Activated CD4-positive, alpha-beta memory T cell treated with anti-CD3 and anti-CD28 coated beads, Interleukin-2, amount 10 ng/mL, durations not matched to agents 7 days and 5 days (primary cell): ENCODE measurements around the gene RIMBP2. TPM values are rescaled to one million over a fixed set of nuclear protein-coding genes. Genes with fewer than 3 reads are reported as not detected.

Experiments used
- CTCF ChIA-PET: fragments of 350-600 bp; sonication (Branson Sonifier 250); formaldehyde crosslinking; loops from one replicate; lab custom pipeline; 2021; ENCODE audit warnings: antibody characterized with exemption, inconsistent platforms; lab: Charles Lee
- POLR2A ChIA-PET: fragments of 350-600 bp; sonication (Branson Sonifier 250); formaldehyde crosslinking; loops from one replicate; lab custom pipeline; 2021; ENCODE audit warnings: antibody characterized with exemption; lab: Charles Lee
- DNase-seq: peaks from one replicate; pipeline ENCODE4 v3.0.0-alpha.2; 2020
- H3K27ac Mint-ChIP-seq: one replicate; pipeline ENCODE4 v1.8.0; 2021; ENCODE audit warnings: mild to moderate bottlenecking, mixed read lengths
- H3K27me3 Mint-ChIP-seq: one replicate; pipeline ENCODE4 v1.8.0; 2021; ENCODE audit warnings: mixed read lengths
- H3K36me3 Mint-ChIP-seq: one replicate; pipeline ENCODE4 v1.8.0; 2021; ENCODE audit warnings: low read depth, mixed read lengths
- H3K4me1 Mint-ChIP-seq: one replicate; pipeline ENCODE4 v1.8.0; 2021; ENCODE audit warnings: mixed read lengths
- H3K4me3 Mint-ChIP-seq: one replicate; pipeline ENCODE4 v1.8.0; 2021; ENCODE audit warnings: mild to moderate bottlenecking, mixed read lengths
- H3K9me3 Mint-ChIP-seq: one replicate; pipeline ENCODE4 v1.8.0; 2021; ENCODE audit warnings: mixed read lengths
- total RNA-seq, 2 experiments: library from RNA; stranded (reverse); gene quantifications; one replicate each; pipeline ENCODE4 v1.2.3, GENCODE V29; 2021

Gene RIMBP2
- total RNA-seq, 2 experiments from 2014 or later, result not detected

- H3K4me3 Mint-ChIP-seq, result no peak overlapping the region
- CTCF ChIA-PET, result no interaction called here
- H3K4me1 Mint-ChIP-seq, result no peaks in the 10 kb centered on the region
These were observed 177.6 kb downstream of the RIMBP2 start for GRCh38 chr12:130538343-130539095.

DNA sequence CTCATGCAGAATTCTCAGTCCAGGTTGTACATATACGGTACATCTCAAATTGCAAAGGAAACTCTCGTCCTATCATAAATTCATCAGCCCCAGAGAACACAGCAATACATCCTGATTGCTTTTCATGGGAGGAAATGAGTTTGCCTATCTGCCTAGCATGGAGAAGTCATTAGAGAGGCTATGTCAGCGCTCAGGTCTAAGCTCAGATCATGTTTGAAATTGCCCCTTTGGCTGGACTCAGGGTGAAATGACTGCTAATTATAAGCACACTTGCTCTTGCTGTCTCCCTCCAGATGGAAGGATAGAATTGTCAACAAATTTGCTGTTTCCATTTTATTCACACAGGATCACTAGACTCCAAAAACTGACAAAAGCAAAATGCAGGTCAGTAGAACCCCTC, 178.4 kb downstream of the RIMBP2 start:
- ChIA-PET POLR2A (no interaction called here), CTCF (no interaction called here)
- H3K27me3 Mint-ChIP-seq, result no peaks in the 10 kb centered on the region
- H3K4me3 Mint-ChIP-seq, result no peak overlapping the region
- H3K36me3 Mint-ChIP-seq, result no peaks in the 10 kb centered on the region
- H3K27ac Mint-ChIP-seq, result no peak overlapping the region
- no peaks in the 10 kb centered on the region for H3K4me1 Mint-ChIP-seq
- no peak for DNase-seq
- peaks cover 13% of the 10 kb centered on the region for H3K9me3 Mint-ChIP-seq

More at GRCh38 chr12:130538343-130539095, 177.6 kb downstream of the RIMBP2 start:
- Mint-ChIP-seq H3K27ac (no peak overlapping the region), H3K36me3 (no peaks in the 10 kb centered on the region), H3K27me3 (no peaks in the 10 kb centered on the region), H3K9me3 (peaks cover 13% of the 10 kb centered on the region)
- POLR2A ChIA-PET, result no interaction called here
- no peak for DNase-seq

DNA sequence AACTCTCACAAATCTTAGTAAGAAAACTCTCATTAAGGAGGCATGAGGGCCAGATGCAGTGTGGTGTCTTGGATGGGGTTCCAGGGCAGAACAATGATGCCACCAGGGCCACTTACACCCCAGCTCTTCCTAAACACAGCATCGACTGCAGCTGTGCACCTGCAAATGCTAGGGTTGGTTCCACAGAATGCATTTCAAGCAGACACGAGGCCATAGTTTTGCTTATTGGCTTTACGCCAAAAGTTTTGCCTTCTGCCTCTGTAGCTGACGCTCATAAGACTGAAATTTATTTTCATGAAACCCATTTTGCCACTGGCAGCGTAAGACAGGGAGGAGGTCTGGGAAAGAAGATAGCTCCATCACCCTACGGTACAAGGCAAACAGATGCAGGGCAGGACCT, 179.0 kb downstream of the RIMBP2 start:
- CTCF ChIA-PET, result no interaction called here

DNA sequence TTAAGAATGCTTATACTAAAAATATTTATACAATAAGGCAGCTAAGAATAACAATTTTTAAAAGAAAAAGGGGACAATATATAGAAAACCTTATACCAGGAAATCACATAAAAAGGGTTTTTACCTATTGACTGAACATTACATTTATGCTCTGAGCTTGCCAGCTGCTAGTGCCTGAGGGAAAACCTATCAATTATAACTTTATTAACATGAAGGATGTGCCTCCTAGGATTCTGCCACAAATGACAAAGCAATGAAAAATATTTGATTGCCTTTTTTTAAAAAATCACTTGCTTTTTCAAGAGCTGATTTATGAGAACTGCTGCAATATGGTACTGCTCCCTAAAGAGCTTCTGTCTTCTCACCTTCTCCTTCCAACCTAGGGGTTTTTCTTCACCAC, 185.7 kb downstream of the RIMBP2 start:
- no peaks in the 10 kb centered on the region for H3K27me3 Mint-ChIP-seq
- POLR2A ChIA-PET, result no interaction called here
- CTCF ChIA-PET, result no interaction called here

More for the DNA sequence above, 179.0 kb downstream of the RIMBP2 start:
- H3K4me1 Mint-ChIP-seq, result no peaks in the 10 kb centered on the region
- peaks cover 13% of the 10 kb centered on the region for H3K9me3 Mint-ChIP-seq
- H3K27ac Mint-ChIP-seq, result no peak overlapping the region
- H3K4me3 Mint-ChIP-seq, result no peak overlapping the region
- no peaks in the 10 kb centered on the region for H3K27me3 Mint-ChIP-seq
- POLR2A ChIA-PET, result no interaction called here
- DNase-seq, result no peak
- H3K36me3 Mint-ChIP-seq, result no peaks in the 10 kb centered on the region

GRCh38 chr12:130529781-130530180, 186.3 kb downstream of the RIMBP2 start:
- ChIA-PET CTCF (no interaction called here), POLR2A (no interaction called here)
- Mint-ChIP-seq H3K27me3 (no peaks in the 10 kb centered on the region), H3K4me3 (no peak overlapping the region), H3K27ac (no peak overlapping the region), H3K9me3 (peaks cover 4% of the 10 kb centered on the region), H3K4me1 (no peaks in the 10 kb centered on the region), H3K36me3 (no peaks in the 10 kb centered on the region)
- DNase-seq, result no peak

More for the DNA sequence above, 185.7 kb downstream of the RIMBP2 start:
- Mint-ChIP-seq H3K9me3 (peaks cover 2% of the 10 kb centered on the region), H3K27ac (no peak overlapping the region), H3K36me3 (no peaks in the 10 kb centered on the region), H3K4me3 (no peak overlapping the region), H3K4me1 (no peaks in the 10 kb centered on the region)
- no peak for DNase-seq

DNA sequence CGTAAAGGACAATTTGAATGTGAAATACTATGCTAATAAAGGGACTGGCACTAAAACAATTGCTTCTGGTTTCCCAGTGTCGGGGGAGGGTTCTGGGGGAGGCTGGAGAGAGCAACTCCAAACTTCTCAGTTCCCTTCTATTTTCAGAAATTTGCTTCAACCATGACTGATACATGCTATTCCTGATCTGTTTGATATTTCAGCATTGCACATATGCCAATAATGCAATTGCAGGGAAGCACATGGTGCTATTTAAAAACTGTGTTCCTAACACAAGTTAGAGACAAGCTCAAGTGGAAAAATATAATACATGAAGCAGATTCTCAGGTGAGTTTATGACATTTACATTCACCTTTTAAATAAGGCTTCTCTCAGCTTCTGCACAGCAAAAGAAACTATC, 188.9 kb downstream of the RIMBP2 start:
- Mint-ChIP-seq H3K36me3 (no peaks in the 10 kb centered on the region), H3K27me3 (no peaks in the 10 kb centered on the region), H3K4me3 (no peak overlapping the region), H3K4me1 (no peaks in the 10 kb centered on the region), H3K9me3 (peaks cover 7% of the 10 kb centered on the region), H3K27ac (no peak overlapping the region)
- CTCF ChIA-PET, result no interaction called here
- no peak for DNase-seq
- POLR2A ChIA-PET, result no interaction called here

DNA sequence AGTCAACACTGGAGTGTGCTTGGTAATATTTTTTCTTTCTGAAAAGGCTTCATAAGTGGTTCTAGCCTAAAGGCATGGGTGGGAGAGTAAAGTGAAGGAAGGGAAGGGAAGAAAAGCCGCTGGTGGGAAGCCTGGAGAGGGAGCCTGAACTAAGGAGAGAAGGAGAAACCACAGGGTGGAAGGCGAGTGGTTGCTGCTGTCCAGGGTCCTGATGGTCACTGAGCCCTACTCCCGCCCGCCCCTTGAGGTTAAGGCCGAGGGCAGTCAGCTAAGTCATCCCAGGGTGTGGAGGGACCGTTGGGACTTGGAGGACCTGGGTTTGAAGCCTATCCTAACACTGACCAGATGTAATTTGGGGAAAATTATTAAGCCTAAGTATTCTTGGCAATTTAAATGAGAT, 189.3 kb downstream of the RIMBP2 start:
- Mint-ChIP-seq H3K9me3 (peaks cover 7% of the 10 kb centered on the region), H3K27ac (no peak overlapping the region)

GRCh38 chr12:130525384-130526172, 190.5 kb downstream of the RIMBP2 start:
- ChIA-PET POLR2A (no interaction called here), CTCF (no interaction called here)
- no peak for DNase-seq
- Mint-ChIP-seq H3K4me1 (no peaks in the 10 kb centered on the region), H3K9me3 (peaks cover 7% of the 10 kb centered on the region), H3K27ac (no peak overlapping the region), H3K4me3 (no peak overlapping the region), H3K36me3 (no peaks in the 10 kb centered on the region), H3K27me3 (no peaks in the 10 kb centered on the region)

More for the DNA sequence above, 189.3 kb downstream of the RIMBP2 start:
- Mint-ChIP-seq H3K27me3 (no peaks in the 10 kb centered on the region), H3K36me3 (no peaks in the 10 kb centered on the region), H3K4me1 (no peaks in the 10 kb centered on the region), H3K4me3 (no peak overlapping the region)
- DNase-seq, result no peak
- POLR2A ChIA-PET, result no interaction called here
- CTCF ChIA-PET, result no interaction called here

DNA sequence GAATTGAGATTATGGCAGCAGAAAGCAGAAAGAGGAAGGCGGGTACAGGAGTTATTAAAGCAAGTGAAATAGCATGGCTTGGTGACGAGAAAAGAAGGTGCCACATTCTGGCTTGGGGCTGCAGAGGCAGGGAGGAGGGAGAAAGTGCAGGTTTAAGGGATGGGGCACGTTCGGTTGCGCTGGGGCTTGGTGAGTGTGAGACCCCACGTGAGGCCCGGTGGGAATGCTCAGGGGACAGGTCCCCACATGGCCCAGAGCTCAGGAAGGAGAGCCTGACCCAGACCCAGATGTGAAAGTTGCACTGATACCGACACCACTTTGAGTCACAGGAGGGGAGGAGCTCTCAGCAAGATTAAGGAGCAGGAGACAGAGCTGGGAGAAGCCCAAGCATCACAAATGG, 191.3 kb downstream of the RIMBP2 start:
- peaks cover 7% of the 10 kb centered on the region for H3K9me3 Mint-ChIP-seq
- no peaks in the 10 kb centered on the region for H3K36me3 Mint-ChIP-seq
- POLR2A ChIA-PET, result no interaction called here
- no peaks in the 10 kb centered on the region for H3K27me3 Mint-ChIP-seq
- CTCF ChIA-PET, result no interaction called here
- H3K4me3 Mint-ChIP-seq, result no peak overlapping the region
- H3K27ac Mint-ChIP-seq, result no peak overlapping the region
- H3K4me1 Mint-ChIP-seq, result no peaks in the 10 kb centered on the region
- DNase-seq, result no peak

- POLR2A ChIA-PET, result no interaction called here
- CTCF ChIA-PET, result no interaction called here
- H3K4me1 Mint-ChIP-seq, result no peaks in the 10 kb centered on the region
These were observed 192.1 kb downstream of the RIMBP2 start for GRCh38 chr12:130523863-130524614.

DNA sequence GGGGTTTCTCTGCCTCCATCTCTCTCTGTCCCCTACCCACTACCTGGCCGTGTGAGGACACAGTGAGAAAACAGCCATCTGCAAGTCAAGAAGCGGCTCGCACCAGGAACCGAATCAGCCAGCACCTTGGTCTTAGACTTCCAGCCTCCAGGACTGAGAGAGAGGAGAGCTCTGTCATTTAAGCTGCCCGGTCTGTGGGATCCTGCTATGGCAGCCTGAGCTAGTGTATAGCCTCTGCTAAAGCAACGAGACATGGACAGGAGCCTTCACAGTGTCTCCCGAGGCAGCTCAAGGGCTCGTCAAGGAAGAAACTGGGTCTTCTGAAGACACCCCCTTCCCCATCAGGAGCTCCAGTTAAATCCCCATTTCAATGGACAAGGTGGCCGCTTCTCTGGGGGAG, 192.9 kb downstream of the RIMBP2 start:
- no peaks in the 10 kb centered on the region for H3K36me3 Mint-ChIP-seq
- no peak overlapping the region for H3K27ac Mint-ChIP-seq
- ChIA-PET POLR2A (no interaction called here), CTCF (no interaction called here)
- H3K4me3 Mint-ChIP-seq, result no peak overlapping the region
- peaks cover 7% of the 10 kb centered on the region for H3K9me3 Mint-ChIP-seq
- no peak for DNase-seq
- H3K4me1 Mint-ChIP-seq, result no peaks in the 10 kb centered on the region
- H3K27me3 Mint-ChIP-seq, result no peaks in the 10 kb centered on the region

More at GRCh38 chr12:130523863-130524614, 192.1 kb downstream of the RIMBP2 start:
- Mint-ChIP-seq H3K4me3 (no peak overlapping the region), H3K36me3 (no peaks in the 10 kb centered on the region), H3K9me3 (peaks cover 7% of the 10 kb centered on the region), H3K27me3 (no peaks in the 10 kb centered on the region), H3K27ac (no peak overlapping the region)
- no peak for DNase-seq

- no peak overlapping the region for H3K27ac Mint-ChIP-seq
- H3K4me1 Mint-ChIP-seq, result no peaks in the 10 kb centered on the region
- POLR2A ChIA-PET, result no interaction called here
- H3K27me3 Mint-ChIP-seq, result no peaks in the 10 kb centered on the region
- H3K4me3 Mint-ChIP-seq, result no peak overlapping the region
- H3K9me3 Mint-ChIP-seq, result peaks cover 7% of the 10 kb centered on the region
- CTCF ChIA-PET, result no interaction called here
- H3K36me3 Mint-ChIP-seq, result no peaks in the 10 kb centered on the region
- DNase-seq, result no peak
These were observed 193.8 kb downstream of the RIMBP2 start for GRCh38 chr12:130522244-130522834.
